Activated naive CD4-positive, alpha-beta T cell treated with anti-CD3 and anti-CD28 coated beads, Interleukin-2, amount 50 U/mL, for 16 hours (primary cell): ENCODE measurements around the gene NOTCH1.

Source experiments
- DNase-seq: peaks from one replicate; pipeline ENCODE4 v3.0.0-alpha.2; 2020

NOTCH1 gene

DNA sequence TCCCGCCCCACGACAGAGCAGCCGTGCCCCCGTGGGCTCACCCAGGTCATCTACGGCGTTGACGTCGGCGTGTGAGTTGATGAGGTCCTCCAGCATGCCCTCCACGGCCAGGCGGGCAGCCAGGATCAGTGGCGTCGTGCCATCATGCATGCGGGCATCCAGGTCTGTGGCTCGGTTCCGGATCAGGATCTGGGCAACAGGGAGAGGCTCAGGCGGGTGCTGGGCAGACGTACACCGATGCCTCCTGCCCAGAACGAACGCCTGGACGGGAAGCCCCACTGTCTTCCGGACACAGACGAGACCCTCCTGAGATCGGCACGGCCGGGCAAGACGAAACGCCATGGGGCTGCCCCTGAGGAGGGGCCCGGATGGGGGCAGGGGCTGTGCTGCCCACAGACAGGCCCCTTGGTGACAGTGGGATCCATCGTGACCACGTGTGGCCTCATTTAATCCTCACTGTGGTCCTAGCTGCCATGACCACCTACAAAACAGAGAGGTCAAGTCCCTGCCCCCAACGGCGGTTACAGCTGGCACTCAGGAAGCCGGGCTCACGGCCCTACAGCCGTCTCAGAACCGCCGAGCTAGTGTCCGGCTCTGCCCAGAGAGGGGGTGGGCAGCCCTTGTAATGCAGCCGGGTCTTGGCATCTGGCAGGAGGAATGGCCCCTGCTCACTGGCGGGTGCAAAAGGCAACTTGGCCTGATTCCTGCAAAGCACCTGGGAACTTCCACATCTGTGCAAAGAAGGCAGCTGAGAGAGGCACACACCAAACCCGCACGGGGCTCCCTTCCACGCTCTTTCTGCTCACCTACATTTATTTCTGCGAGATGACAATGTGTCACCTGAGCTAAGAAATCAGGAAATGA, 46.5 kb downstream of the NOTCH1 start:
- DNase-seq = no peak

DNA sequence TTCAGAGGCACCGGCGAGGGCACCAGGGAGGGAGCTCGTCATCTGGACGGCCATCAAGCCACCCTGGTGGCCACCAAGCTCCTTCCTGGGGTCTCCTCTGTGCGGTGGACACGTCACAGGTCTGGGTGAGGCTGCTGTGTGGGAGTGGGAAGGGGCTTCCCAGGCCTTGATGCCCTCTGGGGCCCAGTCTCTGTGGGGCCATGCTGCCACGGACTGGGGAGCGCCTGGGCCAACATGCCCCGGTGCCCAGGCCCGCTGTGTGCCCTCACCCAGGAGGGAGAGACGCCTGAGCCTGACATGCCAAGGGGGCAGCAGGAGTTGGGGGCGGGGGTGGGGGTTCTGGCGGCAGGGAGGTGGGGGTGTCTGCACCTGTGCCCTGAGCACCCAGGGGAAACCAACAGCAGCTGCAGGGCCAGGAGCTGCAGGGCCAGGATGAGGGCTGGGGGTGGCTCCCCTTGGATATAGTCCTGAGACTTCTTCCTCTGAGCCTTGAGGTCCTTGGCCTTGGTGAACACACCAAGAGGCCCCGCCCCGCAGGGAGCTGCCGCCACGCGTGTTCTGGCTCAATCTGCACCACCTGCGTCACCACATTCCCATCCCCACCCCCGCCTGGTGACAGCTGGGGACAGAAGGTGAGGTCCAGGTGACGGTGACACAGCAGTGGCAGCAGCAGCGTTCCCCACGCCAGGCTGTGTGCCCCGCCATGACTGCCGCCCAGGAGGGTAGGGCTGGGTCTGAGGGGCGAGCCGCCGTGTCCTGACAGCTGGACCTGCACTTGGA, 47.7 kb downstream of the NOTCH1 start:
- no peak for DNase-seq

DNA sequence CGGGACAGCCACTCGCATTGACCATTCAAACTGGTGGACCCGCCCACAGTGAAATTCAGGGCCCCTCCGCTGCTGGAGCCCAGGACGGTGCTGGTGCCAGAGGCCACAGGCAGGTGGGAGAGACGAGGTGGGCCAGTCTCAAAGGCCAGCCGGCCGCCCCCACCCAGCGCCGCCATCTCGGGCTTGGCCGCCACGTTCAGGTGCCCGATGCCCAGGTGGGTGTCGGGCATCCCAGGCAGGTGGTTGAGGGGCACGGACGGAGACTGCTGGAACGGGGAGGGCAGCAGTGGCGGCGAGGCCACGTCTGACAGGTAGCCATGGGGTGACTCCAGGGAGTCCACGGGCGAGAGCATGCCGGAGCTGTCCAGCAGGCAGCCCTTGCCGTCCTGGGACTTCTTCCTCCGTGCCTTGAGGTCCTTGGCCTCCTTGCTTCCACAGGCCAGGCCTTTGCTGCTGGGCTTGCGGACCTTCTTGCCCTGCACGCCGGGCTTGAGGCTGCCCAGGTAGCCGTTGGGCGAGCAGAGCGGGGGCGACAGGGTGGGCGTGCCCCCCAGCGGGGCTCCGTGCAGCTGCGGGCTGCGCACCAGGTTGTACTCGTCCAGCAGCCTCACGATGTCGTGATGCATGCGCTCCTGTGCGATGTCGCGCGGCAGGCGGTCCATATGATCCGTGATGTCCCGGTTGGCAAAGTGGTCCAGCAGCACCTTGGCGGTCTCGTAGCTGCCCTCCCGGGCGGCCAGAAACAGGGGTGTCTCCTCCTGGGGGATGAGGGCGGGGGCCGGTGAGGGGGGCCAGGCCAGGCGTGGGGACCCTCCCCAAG, 48.8 kb downstream of the NOTCH1 start:
- no peak for DNase-seq

DNA sequence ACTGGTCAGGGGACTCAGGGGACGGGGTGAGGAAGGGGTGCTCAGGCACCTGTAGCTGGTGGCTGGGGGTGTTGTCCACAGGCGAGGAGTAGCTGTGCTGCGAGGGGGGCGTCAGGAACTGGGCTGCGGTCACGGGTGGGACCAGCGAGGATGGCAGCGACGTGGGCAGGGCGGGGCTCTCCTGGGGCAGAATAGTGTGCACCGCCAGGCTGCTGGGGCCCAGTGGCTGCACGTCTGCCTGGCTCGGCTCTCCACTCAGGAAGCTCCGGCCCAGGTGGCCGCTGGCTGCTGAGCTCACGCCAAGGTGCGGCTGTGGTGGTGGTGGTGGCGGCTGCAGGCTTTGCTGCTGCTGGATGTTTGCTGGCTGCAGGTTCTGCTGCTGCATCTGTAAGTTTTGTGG, 49.7 kb downstream of the NOTCH1 start:
- no peak for DNase-seq

DNA sequence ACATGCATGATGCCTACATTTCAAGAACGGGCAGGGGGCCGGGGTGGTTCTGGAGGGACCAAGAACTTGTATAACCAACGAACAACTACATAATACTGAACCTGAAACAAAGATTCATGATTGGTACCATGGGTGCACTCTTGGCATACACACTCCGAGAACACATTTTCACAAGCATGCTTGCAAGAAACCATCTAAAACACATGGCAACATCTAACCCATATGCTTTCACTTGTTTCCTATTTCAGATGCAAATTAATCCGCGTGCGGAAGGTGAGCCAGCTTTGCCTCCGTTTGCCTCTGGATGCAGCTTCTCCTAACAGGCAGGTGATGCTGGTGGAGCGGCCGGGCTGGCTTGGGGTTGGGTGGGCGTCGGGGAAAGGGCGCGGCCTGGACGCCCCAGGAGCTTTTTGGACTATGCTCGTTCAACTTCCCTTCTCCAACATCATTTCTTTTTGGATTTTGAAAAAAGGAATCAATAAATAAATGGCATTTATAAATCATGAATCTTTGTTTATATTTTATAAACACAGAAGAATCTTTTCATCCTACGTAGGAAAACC, 50.5 kb downstream of the NOTCH1 start:
- no peak for DNase-seq

DNA sequence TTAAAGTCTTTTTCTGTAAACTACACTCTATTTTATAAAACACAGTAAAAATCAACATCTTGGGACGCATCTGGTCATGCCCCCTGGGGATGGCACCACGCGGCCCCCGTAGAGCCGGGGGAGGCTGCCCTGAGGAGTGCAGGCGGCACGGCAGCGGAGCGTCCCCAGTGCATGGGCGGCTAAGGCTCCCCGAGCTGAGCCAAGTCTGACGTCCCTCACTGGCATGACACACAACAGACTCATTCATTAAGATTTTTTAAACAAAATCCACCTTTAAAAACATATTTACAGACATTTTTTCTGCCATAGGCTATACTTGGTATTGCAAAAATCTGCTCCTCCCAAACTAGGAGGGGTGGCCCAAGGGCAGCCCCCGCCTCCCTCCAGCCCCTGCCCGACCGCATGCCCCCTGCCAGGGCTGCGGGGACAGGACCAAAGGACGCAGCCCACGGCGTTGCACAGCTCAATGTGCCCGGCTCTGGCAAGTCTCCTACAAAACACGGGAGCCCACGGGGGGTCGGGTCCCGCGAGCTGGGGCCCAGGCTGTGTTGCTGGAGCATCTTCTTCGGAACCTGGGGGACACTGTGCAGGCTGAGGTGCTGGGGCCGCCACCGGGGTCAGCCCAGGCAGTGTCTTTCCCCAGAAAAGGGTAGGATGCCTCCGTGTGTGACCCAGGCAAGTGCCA, 51.2 kb downstream of the NOTCH1 start:
- no peak for DNase-seq

DNA sequence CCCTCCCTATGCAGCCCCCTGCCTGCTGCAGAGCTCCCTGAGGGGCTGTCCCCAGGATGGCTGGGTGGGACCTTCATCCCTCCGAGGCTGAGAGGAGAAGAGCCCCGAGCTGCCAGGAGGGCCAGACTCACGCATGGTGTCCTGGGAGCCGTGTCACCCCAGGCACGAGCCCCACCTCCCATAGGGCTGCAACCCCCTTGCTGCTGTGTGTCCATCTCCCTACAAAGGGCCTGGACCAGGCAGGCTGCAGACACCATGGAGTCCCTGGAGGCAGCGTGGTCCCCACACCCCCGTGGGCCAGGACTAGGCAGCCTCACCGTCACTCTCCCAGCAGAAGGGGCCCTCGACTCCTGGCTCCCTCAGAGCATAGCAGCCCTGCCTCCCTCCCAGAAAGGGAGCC, 51.8 kb downstream of the NOTCH1 start:
- DNase-seq = no peak

DNA sequence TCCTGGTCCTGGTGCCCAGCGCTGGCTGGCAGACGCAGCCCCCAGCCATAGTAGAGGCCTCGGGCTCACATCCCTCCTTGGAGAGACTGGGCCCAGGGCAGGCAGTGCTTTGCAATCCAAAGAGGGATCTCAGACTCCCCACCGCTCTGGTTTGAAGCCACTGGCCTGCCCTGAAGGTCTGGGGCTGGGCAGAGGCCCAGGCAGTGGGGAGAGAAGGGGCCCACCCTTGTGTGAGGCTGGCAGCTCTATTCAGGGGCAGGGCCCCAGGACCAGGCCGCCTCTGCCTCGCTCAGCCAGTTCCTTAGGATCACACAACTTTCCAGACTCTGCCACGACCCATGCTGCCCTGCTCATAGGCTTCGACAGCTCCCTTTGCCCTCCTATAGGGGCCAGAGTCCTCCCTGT, 52.3 kb downstream of the NOTCH1 start:
- no peak for DNase-seq

DNA sequence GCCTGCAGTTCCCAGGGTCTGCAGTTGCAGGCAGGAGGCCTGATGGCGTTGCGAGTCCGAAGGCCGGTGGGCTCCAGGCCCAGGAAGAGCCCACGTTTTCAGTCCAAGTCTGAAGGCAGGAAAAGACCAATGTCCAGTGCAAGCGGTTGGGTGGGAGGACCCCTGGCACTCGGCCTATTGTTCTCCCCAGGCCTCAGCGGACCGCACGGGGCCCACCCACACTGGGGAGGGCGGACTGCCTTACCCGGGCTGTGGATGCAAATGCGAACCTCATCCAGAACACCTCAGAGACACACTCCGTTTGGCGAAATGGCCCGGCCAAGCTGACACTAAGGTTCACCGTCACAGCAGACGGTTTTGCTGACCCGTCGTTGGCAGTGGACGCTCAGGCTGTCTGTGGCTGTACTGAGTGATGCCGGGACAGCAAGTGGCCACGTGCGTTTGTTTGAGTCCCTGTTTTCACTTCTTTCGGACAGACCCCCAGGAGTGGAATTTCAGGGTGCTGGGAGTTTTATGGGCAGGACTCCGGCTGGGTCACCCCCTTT, 52.8 kb downstream of the NOTCH1 start:
- DNase-seq = no peak

DNA sequence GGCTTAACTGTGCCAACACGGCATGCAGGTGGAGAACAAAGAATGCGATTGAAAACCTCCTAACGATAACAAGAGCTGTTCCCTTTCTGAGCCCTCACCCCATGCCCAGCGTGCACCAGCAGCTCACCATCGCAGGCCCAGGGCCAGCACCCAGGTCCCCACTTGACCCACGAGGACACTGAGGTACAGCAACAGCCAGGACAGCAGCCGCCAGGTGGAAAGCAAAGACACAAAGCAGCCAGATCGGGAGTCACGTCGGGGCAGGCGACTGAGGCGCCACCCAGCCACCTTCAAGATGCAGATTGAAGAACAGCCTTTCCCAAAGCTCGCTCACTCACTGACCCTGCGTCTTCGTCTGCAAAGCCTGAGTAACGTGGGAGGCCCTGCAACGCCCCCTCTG, 56.1 kb downstream of the NOTCH1 start:
- DNase-seq = no peak

DNA sequence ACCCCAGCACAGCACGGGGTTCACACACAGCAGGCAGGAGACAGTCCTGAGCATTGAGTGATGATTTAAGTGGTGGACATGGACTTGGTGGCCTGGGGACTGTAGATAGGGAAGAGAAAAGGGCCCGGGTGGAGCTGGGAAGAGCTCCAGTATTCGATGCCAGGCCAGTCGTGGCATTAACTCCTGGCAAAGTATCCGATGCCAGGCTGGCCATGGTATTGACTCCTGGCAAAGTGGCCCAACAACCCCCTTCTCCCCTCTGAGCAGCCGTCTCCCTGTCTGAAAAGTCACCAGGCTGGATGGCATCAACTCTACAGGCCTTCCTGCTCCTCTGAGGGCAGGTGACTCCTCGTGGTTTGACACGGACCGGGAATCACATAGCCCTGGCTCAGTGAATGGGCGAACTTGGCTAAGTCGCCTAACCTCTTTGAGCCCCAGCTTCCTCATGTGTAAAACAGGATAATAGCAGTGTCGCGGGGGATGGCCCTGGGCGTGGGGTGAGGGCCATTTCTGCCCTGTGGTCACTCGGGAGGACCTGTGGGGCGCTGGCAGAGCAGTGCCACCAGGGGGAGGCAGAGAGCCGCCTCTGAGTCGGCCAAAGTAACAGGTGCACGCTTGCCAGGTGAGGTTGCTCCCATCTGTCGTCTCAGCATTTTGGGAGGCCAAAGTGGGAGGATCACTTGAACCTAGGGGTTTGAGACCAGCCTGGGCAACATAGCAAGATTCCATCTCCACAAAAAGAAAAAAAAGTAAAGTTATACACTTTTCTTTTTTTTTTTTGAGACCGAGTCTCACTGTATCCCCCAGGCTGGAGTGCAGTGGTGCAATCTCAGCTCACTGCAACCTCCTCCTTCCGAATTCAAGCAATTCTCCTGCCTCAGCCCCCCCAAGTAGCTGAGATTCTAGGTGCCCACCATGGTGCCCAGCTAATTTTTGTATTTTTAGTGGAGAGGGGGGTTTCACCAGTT, 57.3 kb downstream of the NOTCH1 start:
- peak; percentile 75 for DNase-seq

DNA sequence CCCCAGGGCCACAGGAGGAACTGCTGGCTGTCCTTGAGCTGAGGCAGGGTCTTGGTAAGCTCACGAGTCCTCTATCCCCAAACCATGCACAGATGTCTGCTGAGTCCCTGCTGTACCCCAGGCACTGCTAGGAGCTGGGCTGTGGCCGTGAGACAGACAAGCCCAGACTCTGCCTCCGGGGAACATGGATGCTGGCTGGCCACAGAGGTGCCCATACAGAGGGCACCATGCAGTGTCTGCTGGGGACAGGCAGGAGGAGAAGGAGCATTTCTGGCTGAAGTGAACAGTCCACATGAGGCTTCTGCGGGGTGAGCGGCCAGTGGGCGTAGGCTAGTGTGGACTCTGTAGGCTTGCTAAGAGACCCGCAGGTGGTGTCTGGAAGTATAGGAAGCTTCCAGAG, 58.2 kb downstream of the NOTCH1 start:
- no peak for DNase-seq

DNA sequence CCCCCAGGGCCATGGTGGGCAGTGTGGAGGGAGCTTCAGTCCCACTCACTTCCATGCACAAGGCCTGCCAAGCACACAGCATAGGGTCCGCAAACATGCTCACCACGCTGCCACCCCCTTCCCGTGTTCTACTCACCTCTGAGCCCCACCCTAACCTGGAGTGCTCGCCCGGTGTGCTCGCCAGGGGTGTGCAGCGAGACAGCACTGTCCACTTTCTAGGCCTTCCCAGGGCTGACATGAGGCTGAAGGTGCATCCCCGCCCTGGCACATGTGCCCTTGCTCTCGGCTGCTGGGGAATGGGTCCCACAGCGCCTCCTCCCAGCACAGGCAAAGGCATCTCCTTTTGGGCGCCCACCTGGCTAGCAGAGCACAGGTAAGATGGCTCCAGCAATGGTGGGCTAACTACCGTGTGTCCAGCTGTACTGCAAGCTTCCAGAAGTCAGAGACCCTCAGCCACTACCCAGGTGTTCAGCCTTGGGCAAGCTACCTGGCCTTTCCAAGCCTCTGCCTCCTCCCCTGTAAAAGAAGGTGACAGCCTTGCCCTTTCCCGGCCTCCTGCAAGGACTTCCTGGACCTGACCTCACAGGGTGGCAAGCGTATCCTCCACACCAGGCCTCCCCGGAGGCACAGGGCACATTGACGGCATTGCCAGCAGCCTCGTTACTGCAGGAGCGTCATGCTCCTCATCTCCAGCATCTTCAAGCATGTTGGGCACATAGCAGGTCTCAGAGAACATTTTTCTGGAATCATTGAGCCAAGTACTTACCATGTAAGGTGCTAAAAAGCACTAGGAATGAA, 58.8 kb downstream of the NOTCH1 start:
- no peak for DNase-seq

DNA sequence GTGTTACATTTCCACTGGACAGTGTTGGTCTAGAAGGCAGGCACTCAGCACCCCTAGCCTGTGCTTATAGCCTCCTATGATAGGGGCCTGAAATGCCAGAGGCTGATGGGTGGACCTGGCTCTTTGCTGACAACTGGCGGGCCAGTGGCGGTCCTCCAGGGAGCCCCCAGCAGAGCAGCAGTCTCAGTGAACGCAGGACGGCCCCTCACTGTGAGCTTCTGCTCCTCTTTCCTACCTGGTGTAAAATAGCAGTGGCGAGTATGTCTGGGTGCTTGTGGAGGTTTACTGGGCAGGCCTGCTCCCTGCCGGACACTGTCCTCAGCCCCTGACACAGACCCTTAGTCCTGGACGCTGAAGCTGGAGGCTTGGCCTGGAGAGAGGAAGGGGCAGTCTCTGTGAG, 59.7 kb downstream of the NOTCH1 start:
- DNase-seq = no peak

DNA sequence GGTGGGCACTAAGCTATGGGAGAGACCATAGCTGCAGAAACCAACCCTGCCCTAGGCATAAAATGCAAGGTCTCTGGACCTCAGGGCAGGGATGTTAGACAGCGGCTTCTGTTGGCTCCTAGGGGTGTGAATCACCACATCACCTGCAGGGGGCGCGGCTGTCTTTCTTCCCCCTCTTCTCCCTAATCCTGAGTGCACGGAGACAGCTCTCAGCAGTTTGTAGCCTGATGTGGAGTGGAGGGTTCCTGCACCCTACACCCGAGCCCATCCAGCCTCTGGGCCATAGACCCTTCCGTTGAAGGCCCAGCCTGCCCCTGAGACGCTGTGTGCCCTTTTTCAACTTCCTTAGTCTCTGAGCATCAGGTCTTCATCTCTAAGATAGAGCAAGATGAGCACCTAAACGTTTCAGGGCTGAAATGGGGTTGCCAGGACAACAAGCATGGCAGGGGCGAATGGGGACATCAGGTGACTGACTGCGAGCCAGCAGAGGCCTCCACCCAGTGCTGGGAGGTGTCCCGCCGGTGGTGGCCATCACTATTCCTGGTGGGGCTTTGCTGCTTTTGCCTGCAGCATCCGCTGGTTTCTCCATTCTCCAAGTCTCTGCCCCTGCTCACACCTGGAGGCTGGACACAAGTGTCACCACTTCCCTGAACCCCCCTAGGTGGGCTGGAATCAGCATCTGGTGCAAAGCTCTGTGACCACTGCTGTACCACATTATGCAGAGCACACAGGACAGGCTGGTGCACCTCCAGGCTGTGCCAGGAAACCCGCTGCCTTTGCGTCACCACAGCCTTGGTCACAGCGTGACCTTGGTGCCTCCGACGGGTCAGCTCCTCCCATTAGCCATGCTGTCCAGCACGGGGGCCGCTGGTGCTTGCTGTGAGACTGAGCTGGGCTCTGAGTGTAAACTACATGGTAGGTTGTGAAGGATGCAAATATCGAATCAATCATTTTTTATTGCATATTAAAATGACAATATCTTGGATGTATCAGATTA, 60.5 kb downstream of the NOTCH1 start:
- DNase-seq = peak; percentile 83

DNA sequence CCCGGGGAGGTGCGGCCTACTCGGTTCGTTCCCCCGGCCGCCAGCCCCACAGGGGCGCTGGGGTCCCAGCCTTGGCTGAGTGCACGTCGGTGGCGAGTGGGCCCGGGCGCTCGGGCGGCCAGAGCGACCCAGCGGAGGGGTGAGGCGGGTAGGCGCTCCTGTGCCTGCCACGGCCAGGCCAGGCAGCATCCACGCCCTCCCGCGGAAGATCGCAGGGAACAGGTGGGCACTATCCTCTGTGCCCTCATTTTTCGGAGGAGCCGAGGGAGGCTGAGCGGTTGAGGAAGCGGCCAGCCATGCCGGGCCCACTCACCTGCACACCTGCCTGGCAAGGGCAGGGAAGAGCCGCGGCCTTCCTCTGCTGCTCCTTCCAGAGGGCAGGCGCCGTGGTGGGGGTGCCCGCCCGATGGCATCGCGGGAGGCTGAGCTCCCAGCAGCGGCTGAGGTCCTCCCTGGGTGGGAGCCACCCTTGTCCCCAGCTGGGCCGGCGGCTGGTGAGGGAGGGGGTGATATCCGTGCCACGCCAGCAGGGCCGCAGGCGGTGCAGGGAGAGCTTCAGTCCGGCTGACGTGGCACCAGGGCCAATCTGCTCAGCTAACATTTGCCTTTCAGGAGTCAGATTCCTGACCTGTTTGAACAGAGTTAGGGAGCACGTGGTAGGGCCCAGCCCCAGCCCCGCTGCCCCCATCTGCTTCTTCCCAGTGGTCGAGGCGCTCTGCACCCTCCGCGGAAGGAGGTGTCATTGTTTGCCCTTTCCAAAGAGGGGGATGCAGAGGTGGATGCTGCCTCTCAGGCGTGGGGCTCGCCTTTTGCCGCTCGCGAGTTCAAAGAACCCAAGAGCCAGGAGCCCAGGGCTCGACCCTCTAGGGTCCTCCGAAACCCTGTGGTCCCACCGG, 61.4 kb downstream of the NOTCH1 start:
- no peak for DNase-seq

DNA sequence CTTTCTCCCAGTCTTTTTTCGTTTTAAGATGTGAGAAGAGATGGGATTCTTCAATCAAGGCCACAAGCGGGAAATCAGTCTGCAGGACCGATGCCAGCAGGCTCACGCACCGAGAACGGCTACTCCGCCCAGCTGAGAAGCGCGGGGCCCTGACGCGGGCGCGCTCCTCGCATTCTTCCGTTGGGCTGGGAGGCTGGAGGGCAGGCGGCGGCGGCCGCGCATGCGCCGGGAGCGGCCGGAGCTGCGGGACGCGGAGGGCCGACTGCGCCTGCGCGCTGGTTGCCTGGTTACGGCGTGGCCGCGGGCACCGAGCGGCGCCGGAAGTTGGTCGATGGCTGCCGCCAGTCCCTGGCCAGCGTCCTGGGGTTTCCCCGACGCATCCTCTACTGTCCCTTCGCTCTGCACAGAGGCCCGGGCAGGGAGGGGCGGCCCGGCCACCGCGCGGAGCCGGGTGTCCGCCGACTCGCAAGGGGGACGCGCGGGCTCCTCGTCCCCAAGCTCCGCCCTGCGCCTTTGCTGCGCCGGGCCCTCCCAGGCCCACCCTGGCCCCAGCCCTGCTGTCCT, 62.2 kb downstream of the NOTCH1 start:
- peak; percentile 95 for DNase-seq
